Naive thymus-derived CD4-positive, alpha-beta T cell (primary cell): ENCODE measurements around the gene MLST8. TPM values are rescaled to one million over a fixed set of nuclear protein-coding genes. Genes with fewer than 3 reads are reported as not detected.
"Not testable (repeated sequence)": the region's sequence is repeated elsewhere in the genome, so short reads cannot be mapped to it uniquely, and the experiment has no call there.

Experiments used
- ATAC-seq: fragments of 150-1000 bp; cut with Tn5 transposase; 2 replicates; pipeline ENCODE4 v1.10.0; 2021; ENCODE audit warnings: mild to moderate bottlenecking, moderate library complexity
- CTCF ChIA-PET: fragments of 350-600 bp; sonication (Branson Sonifier 250); formaldehyde crosslinking; loops from one replicate; lab custom pipeline; 2021; ENCODE audit warnings: antibody characterized with exemption; lab: Charles Lee
- POLR2A ChIA-PET: fragments of 350-600 bp; sonication (Branson Sonifier 250); formaldehyde crosslinking; loops from one replicate; lab custom pipeline; 2021; ENCODE audit warnings: antibody characterized with exemption, inconsistent platforms; lab: Charles Lee
- DNase-seq, 9 donors: peaks; one replicate each; pipeline versions ENCODE4 v3.0.0 to v3.0.0-alpha.2; 2020 to 2022; ENCODE audit warnings: mixed read lengths in 1 of 9
- H3K27ac ChIP-seq: one replicate; pipeline ENCODE4 v1.7.0; 2013; ENCODE audit warnings: mild to moderate bottlenecking, low read depth, low read length, moderate library complexity
- H3K27me3 ChIP-seq, 2 donors: one replicate each; pipeline ENCODE4 v1.7.0; 2013; ENCODE audit warnings: low read length in 2 of 2, mild to moderate bottlenecking in 2 of 2, moderate library complexity in 2 of 2; ENCODE audit not compliant: control insufficient read depth in 2 of 2, insufficient read depth in 2 of 2
- H3K36me3 ChIP-seq, 3 experiments: 1 replicate in 2 of 3; 2 replicates in 1 of 3; pipeline ENCODE4 v1.7.0; 2013; ENCODE audit warnings: low read length in 3 of 3, mild to moderate bottlenecking in 3 of 3, moderate library complexity in 1 of 3; ENCODE audit not compliant: insufficient read depth in 3 of 3, control insufficient read depth in 2 of 3
- H3K4me1 ChIP-seq, 2 donors: one replicate each; pipeline ENCODE4 v1.7.0; 2013; ENCODE audit warnings: low read length in 2 of 2, mild to moderate bottlenecking in 2 of 2, moderate library complexity in 1 of 2; ENCODE audit not compliant: control insufficient read depth in 2 of 2, insufficient read depth in 2 of 2
- H3K4me3 ChIP-seq: 2 replicates; pipeline ENCODE4 v1.7.0; 2013; ENCODE audit warnings: mild to moderate bottlenecking, low read length
- H3K9me3 ChIP-seq, 3 experiments: 1 replicate in 2 of 3; 2 replicates in 1 of 3; pipeline ENCODE4 v1.7.0; 2013; ENCODE audit warnings: low read length in 3 of 3; ENCODE audit not compliant: control insufficient read depth in 2 of 3
- H3K27ac Mint-ChIP-seq, 9 donors: one replicate each; pipeline ENCODE4 v1.8.0; 2020 to 2022; ENCODE audit warnings: mixed read lengths in 9 of 9, mild to moderate bottlenecking in 8 of 9, moderate library complexity in 5 of 9, inconsistent platforms in 2 of 9
- H3K27me3 Mint-ChIP-seq, 5 donors: one replicate each; pipeline ENCODE4 v1.8.0; 2021 to 2022; ENCODE audit warnings: mixed read lengths in 5 of 5, mild to moderate bottlenecking in 1 of 5
- H3K36me3 Mint-ChIP-seq, 5 donors: one replicate each; pipeline ENCODE4 v1.8.0; 2020 to 2022; ENCODE audit warnings: mixed read lengths in 5 of 5, mild to moderate bottlenecking in 3 of 5, inconsistent platforms in 1 of 5
- H3K4me1 Mint-ChIP-seq, 7 donors: one replicate each; pipeline ENCODE4 v1.8.0; 2020 to 2022; ENCODE audit warnings: mixed read lengths in 7 of 7, mild to moderate bottlenecking in 3 of 7, inconsistent platforms in 1 of 7
- H3K4me3 Mint-ChIP-seq, 10 donors: one replicate each; pipeline ENCODE4 v1.8.0; 2020 to 2022; ENCODE audit warnings: mild to moderate bottlenecking in 10 of 10, mixed read lengths in 10 of 10, moderate library complexity in 6 of 10, inconsistent platforms in 2 of 10
- H3K9me3 Mint-ChIP-seq, 11 donors: one replicate each; pipeline ENCODE4 v1.8.0; 2020 to 2022; ENCODE audit warnings: mixed read lengths in 11 of 11, mild to moderate bottlenecking in 4 of 11, inconsistent platforms in 1 of 11, moderate library complexity in 1 of 11
- intact Hi-C, 2 donors: fragments of 100-400 bp; cut with micrococcal nuclease; formaldehyde crosslinking; loops; one replicate each; pipeline ENCODE4 v1.15.1; 2023
- polyA plus RNA-seq, 2 donors: library from polyadenylated mRNA; unstranded; fragments of 300-500 nt; fragmentation: Illumina TruSeq; gene quantifications; one replicate each; pipeline ENCODE4 v1.2.3, GENCODE V29; 2021
- total RNA-seq, 6 experiments: library from RNA in 5 of 6; stranded (reverse) in 5 of 6; gene quantifications; 1 replicate in 5 of 6; 2 replicates in 1 of 6; pipeline ENCODE4 v1.2.3 and lab custom pipeline; 2021 to 2026

The MLST8 gene
- total and polyA plus RNA-seq, 7 experiments from 2014 or later = 20.7 to 41.2 (median 35.5) TPM

GRCh38 chr16:2257726-2258125 lies 52.5 kb downstream of the MLST8 start:
- no peak overlapping the region for H3K27ac ChIP-seq
- no peaks in the 10 kb centered on the region for H3K4me1 ChIP-seq
- intact Hi-C loops = no loop called here
- Mint-ChIP-seq H3K36me3 (peaks cover 8 to 46% (median 26%) of the 10 kb centered on the region in 5 donors), H3K9me3 (no peaks in the 10 kb centered on the region), H3K27me3 (no peaks in the 10 kb centered on the region), H3K4me3 (no peak overlapping the region), H3K4me1 (peaks cover 0 to 8% (median 0%) of the 10 kb centered on the region in 7 donors), H3K27ac (no peak overlapping the region)
- H3K9me3 ChIP-seq = no peaks in the 10 kb centered on the region
- DNase-seq (no peak), ATAC-seq (no peak)
- ChIA-PET CTCF (no interaction called here), POLR2A (interaction anchor here (0.6 to 1.6 kb wide), 4 partner anchors 9 to 927 kb away, joined by 3 to 6 read pairs (median 4); no protein-coding TSS in a partner anchor)
- H3K4me3 ChIP-seq = no peak overlapping the region
- peaks cover 31 to 89% (median 33%) of the 10 kb centered on the region in 3 experiments for H3K36me3 ChIP-seq
- no peaks in the 10 kb centered on the region for H3K27me3 ChIP-seq

GRCh38 chr16:2258530-2258929 lies 53.3 kb downstream of the MLST8 start:
- peaks cover 32 to 93% (median 39%) of the 10 kb centered on the region in 3 experiments for H3K36me3 ChIP-seq
- CTCF ChIA-PET = interaction anchor here (1.7 kb wide), 1 partner anchor 64 kb away, joined by 7 read pairs; no protein-coding TSS in a partner anchor

More at GRCh38 chr16:2258530-2258929, 53.3 kb downstream of the MLST8 start:
- H3K27ac ChIP-seq, H3K4me3 Mint-ChIP-seq, intact Hi-C loops, H3K9me3 ChIP-seq, ATAC-seq, H3K4me1 ChIP-seq, H3K4me3 ChIP-seq, H3K4me1 Mint-ChIP-seq, H3K9me3 Mint-ChIP-seq, H3K27me3 ChIP-seq, H3K27me3 Mint-ChIP-seq, DNase-seq: not testable (repeated sequence)
- Mint-ChIP-seq H3K27ac (peak overlapping the region in 2 of 9 donors; percentile 45 to 57), H3K36me3 (peaks cover 8 to 51% (median 22%) of the 10 kb centered on the region in 5 donors)
- POLR2A ChIA-PET = interaction anchor here (0.6 to 1.6 kb wide), 2 partner anchors 10 to 927 kb away, joined by 3 to 4 read pairs; no protein-coding TSS in a partner anchor

Other genes starting within 250 kb of the MLST8 start
- 100 to 1,000 TPM in 1 of 5 experiments, 10 to 100 TPM in 4; 40.0 to 114 (median 71.1) TPM for gene NDUFB10, start 245.9 kb upstream of the MLST8 start, total RNA-seq
- gene NDUFB10, start 245.9 kb upstream of the MLST8 start, polyA plus RNA-seq = 100 to 1,000 TPM; 166 to 180 TPM
- 1,000 to 10,000 TPM; 2,562 to 3,376 (median 2,918) TPM for gene RPS2, start 240.6 kb upstream of the MLST8 start, total RNA-seq
- gene RPS2, start 240.6 kb upstream of the MLST8 start, polyA plus RNA-seq = 1,000 to 10,000 TPM; 7,065 to 7,254 TPM
- gene RNF151, start 238.6 kb upstream of the MLST8 start, total RNA-seq = under 1 TPM in 1 of 5 experiments, not detected in 4; 0.51 TPM
- not detected for gene RNF151, start 238.6 kb upstream of the MLST8 start, polyA plus RNA-seq
- 10 to 100 TPM; 17.2 to 45.2 (median 27.6) TPM for gene TBL3, start 233.4 kb upstream of the MLST8 start, total RNA-seq
- 10 to 100 TPM; 59.4 to 89.8 TPM for gene TBL3, start 233.4 kb upstream of the MLST8 start, polyA plus RNA-seq
- gene NOXO1, start 224.0 kb upstream of the MLST8 start, total RNA-seq = 1 to 10 TPM in 1 of 5 experiments, under 1 TPM in 4; 0.24 to 1.3 (median 0.79) TPM
- gene NOXO1, start 224.0 kb upstream of the MLST8 start, polyA plus RNA-seq = under 1 TPM; 0.17 to 0.29 TPM
- gene GFER, start 221.3 kb upstream of the MLST8 start, total RNA-seq = 10 to 100 TPM; 14.0 to 28.2 (median 18.1) TPM
- 10 to 100 TPM; 19.6 to 30.8 TPM for gene GFER, start 221.3 kb upstream of the MLST8 start, polyA plus RNA-seq
- gene SYNGR3, start 215.5 kb upstream of the MLST8 start, total RNA-seq = 1 to 10 TPM in 2 of 5 experiments, under 1 TPM in 3; 0.49 to 8.8 (median 0.80) TPM
- gene SYNGR3, start 215.5 kb upstream of the MLST8 start, polyA plus RNA-seq = 1 to 10 TPM in 1 of 2 donors, under 1 TPM in 1; 0.92 to 1.6 TPM
- gene ZNF598, start 195.6 kb upstream of the MLST8 start, total RNA-seq = 10 to 100 TPM; 44.3 to 63.2 (median 49.8) TPM
- 1 to 10 TPM; 1.9 to 9.4 TPM for gene ZNF598, start 195.6 kb upstream of the MLST8 start, polyA plus RNA-seq
- gene NPW, start 185.7 kb upstream of the MLST8 start, total RNA-seq = 1 to 10 TPM in 1 of 5 experiments, under 1 TPM in 1, not detected in 3; 0.53 to 1.7 TPM
- gene NPW, start 185.7 kb upstream of the MLST8 start, polyA plus RNA-seq = not detected
- gene NHERF2, start 178.6 kb upstream of the MLST8 start, total RNA-seq = 1 to 10 TPM; 2.5 to 3.8 (median 3.6) TPM
- gene NHERF2, start 178.6 kb upstream of the MLST8 start, polyA plus RNA-seq = under 1 TPM; 0.33 to 0.56 TPM
- 10 to 100 TPM in 1 of 5 experiments, 1 to 10 TPM in 4; 4.4 to 27.0 (median 7.5) TPM for gene NTHL1, start 157.6 kb upstream of the MLST8 start, total RNA-seq
- gene NTHL1, start 157.6 kb upstream of the MLST8 start, polyA plus RNA-seq = 10 to 100 TPM; 16.3 to 17.5 TPM
- gene TSC2, start 157.5 kb upstream of the MLST8 start, total RNA-seq = 100 to 1,000 TPM; 126 to 155 (median 147) TPM
- gene TSC2, start 157.5 kb upstream of the MLST8 start, polyA plus RNA-seq = 10 to 100 TPM; 27.5 to 53.6 TPM
- 100 to 1,000 TPM in 2 of 5 experiments, 10 to 100 TPM in 3; 82.8 to 153 (median 98.3) TPM for gene PKD1, start 69.6 kb upstream of the MLST8 start, total RNA-seq
- gene PKD1, start 69.6 kb upstream of the MLST8 start, polyA plus RNA-seq = 1 to 10 TPM; 4.9 to 9.8 TPM
- gene RAB26, start 56.8 kb upstream of the MLST8 start, total RNA-seq = under 1 TPM in 1 of 5 experiments, not detected in 4; 0.86 TPM
- gene RAB26, start 56.8 kb upstream of the MLST8 start, polyA plus RNA-seq = under 1 TPM; 0.29 to 0.66 TPM
- 10 to 100 TPM; 30.0 to 58.3 (median 36.7) TPM for gene TRAF7, start 49.7 kb upstream of the MLST8 start, total RNA-seq
- 1 to 10 TPM; 4.8 to 6.8 TPM for gene TRAF7, start 49.7 kb upstream of the MLST8 start, polyA plus RNA-seq
- under 1 TPM in 1 of 5 experiments, not detected in 4; 0.19 TPM for gene CASKIN1, start 8.8 kb upstream of the MLST8 start, total RNA-seq
- not detected for gene CASKIN1, start 8.8 kb upstream of the MLST8 start, polyA plus RNA-seq
- gene BRICD5, start 5.4 kb downstream of the MLST8 start, total RNA-seq = 10 to 100 TPM in 4 of 5 experiments, 1 to 10 TPM in 1; 5.7 to 44.3 (median 16.0) TPM
- gene BRICD5, start 5.4 kb downstream of the MLST8 start, polyA plus RNA-seq = under 1 TPM in 1 of 2 donors, not detected in 1; 0.22 TPM
- gene PGP, start 9.4 kb downstream of the MLST8 start, total RNA-seq = 10 to 100 TPM in 3 of 5 experiments, 1 to 10 TPM in 2; 7.7 to 26.5 (median 20.4) TPM
- 10 to 100 TPM in 1 of 2 donors, 1 to 10 TPM in 1; 6.0 to 12.9 TPM for gene PGP, start 9.4 kb downstream of the MLST8 start, polyA plus RNA-seq
- 10 to 100 TPM; 31.3 to 45.6 (median 36.8) TPM for gene E4F1, start 18.1 kb downstream of the MLST8 start, total RNA-seq
- gene E4F1, start 18.1 kb downstream of the MLST8 start, polyA plus RNA-seq = 10 to 100 TPM; 12.6 to 25.6 TPM
- gene DNASE1L2, start 31.0 kb downstream of the MLST8 start, total RNA-seq = 1 to 10 TPM in 3 of 5 experiments, under 1 TPM in 2; 0.34 to 3.8 (median 2.2) TPM
- gene DNASE1L2, start 31.0 kb downstream of the MLST8 start, polyA plus RNA-seq = not detected
- 10 to 100 TPM; 19.9 to 29.3 (median 26.8) TPM for gene ECI1, start 46.1 kb downstream of the MLST8 start, total RNA-seq
- gene ECI1, start 46.1 kb downstream of the MLST8 start, polyA plus RNA-seq = 10 to 100 TPM; 39.9 to 44.2 TPM
- gene RNPS1, start 62.7 kb downstream of the MLST8 start, total RNA-seq = 100 to 1,000 TPM; 136 to 250 (median 220) TPM
- 100 to 1,000 TPM; 199 to 293 TPM for gene RNPS1, start 62.7 kb downstream of the MLST8 start, polyA plus RNA-seq
- 10 to 100 TPM in 1 of 5 experiments, 1 to 10 TPM in 4; 7.0 to 10.0 (median 8.1) TPM for gene ABCA3, start 135.3 kb downstream of the MLST8 start, total RNA-seq
- gene ABCA3, start 135.3 kb downstream of the MLST8 start, polyA plus RNA-seq = 1 to 10 TPM; 1.7 to 1.8 TPM
- gene CCNF, start 224.0 kb downstream of the MLST8 start, total RNA-seq = 10 to 100 TPM in 1 of 5 experiments, 1 to 10 TPM in 4; 2.6 to 50.1 (median 3.4) TPM
- 1 to 10 TPM in 1 of 2 donors, under 1 TPM in 1; 0.41 to 5.9 TPM for gene CCNF, start 224.0 kb downstream of the MLST8 start, polyA plus RNA-seq